ENCODE results near the gene OR52E4. TPM values are rescaled to one million over a fixed set of nuclear protein-coding genes. Genes with fewer than 3 reads are reported as not detected.

OR52E4 gene
- polyA plus RNA-seq (2013, experiment 1 of 2), result not detected
- polyA plus RNA-seq (2013, experiment 2 of 2), result not detected

DNA sequence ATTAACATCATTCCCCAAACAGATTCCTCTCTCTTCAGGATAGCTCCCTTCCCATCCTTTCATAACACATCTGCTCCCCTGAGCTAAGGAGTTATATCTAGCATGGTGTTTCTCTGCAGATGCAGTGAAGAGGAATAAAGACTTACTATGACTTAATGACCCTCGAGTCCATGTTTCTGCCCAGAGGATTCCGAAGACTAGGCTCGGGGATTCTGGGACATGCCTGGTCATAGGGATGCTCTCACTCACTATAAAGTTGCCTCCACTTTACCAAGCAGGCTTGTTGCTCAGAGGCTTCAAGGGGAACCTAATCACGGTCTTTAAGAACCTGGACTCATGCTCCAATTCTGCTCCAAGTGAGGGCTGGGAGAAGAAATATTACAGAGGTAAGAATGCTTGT lies at the start of gene OR52E4:
Gene OR52E4 (plus strand): TSS at position 301 of the 400 bp plus-strand sequence. CDS start 3,664 bp downstream, outside the sequence.
- no peak within 1 kb of the TSS for H2AK5ac ChIP-seq (ENCODE audit: low read depth, low read length)
- no peak within 1 kb of the TSS for H2BK15ac ChIP-seq (ENCODE audit: low read length)

DNA sequence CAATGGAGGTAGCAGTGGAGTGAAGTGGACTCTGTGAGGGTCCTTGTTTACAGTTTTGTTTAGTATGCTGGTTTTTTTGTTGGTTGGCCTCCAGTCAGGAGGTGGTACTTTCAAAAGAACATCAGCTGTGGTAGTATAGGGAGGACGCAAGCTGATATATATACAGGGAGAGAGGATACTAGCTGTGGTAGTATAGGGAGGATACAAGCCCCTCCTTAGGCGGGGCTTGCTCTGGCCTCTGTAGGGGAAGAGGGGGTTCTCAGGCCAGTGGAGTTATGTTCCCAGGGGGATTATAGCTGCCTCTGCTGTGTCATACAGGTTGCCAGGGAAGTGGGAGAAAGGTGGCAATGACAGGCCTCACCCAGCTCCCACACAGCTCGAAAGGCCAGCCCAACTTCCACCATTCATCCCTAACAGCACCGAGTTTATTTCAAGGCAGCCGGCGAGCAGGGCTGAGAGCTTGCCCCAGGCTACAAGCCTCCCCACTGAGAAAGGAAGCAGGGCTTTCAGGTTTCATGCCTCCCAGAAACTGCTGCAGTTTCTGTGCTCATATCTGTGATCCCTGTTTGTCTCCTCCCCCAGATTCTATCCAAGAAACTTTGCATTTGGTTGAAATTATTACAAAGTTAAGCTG lies 49.1 kb upstream of the OR52E4 start:
- Histone ChIP-seq H2BK12ac (ENCODE audit: low read length) (no peak overlapping the region), H3K4me3 (ENCODE audit: low read length in 2 of 2) (no peak overlapping the region), H3K14ac (ENCODE audit: low read length) (no peak overlapping the region), H3K4me1 (ENCODE audit: control insufficient read depth in 2 of 2, insufficient read depth in 1 of 2, low read depth in 1 of 2, low read length in 2 of 2) (no peaks in the 10 kb centered on the region), H2BK15ac (ENCODE audit: low read length) (no peak overlapping the region), H3K79me1 (ENCODE audit: low read depth, low read length) (no peaks in the 10 kb centered on the region), H3K18ac (ENCODE audit: low read length) (no peak overlapping the region), H2BK5ac (ENCODE audit: low read length) (no peak overlapping the region), H3K27ac (replicated peaks; ENCODE audit: low read length) (no peak overlapping the region), H3K23ac (ENCODE audit: low read depth, low read length, poor library complexity) (no peak overlapping the region), H4K8ac (ENCODE audit: low read depth, low read length) (no peak overlapping the region), H2AFZ (ENCODE audit: low read length) (peak overlapping the region; percentile 20), H2AK5ac (ENCODE audit: low read depth, low read length) (no peak overlapping the region), H3K9ac (ENCODE audit: low read depth, low read length, poor library complexity) (no peak overlapping the region), H2BK120ac (ENCODE audit: low read depth, low read length) (no peak overlapping the region), H3K4ac (ENCODE audit: low read length) (no peak overlapping the region), H3K27me3 (ENCODE audit: control insufficient read depth in 3 of 3, insufficient read depth in 3 of 3, low read depth in 1 of 3, low read length in 3 of 3) (no peaks in the 10 kb centered on the region), H4K91ac (ENCODE audit: low read depth, low read length, poor library complexity) (no peak overlapping the region), H3K36me3 (replicated peaks in 1 of 2; ENCODE audit: control insufficient read depth in 2 of 2, insufficient read depth in 2 of 2, low read length in 2 of 2) (no peaks in the 10 kb centered on the region), H3K9me3 (replicated peaks in 1 of 2; ENCODE audit: control insufficient read depth in 2 of 2, insufficient read depth in 1 of 2, low read depth in 1 of 2, low read length in 2 of 2) (no peaks in the 10 kb centered on the region), H3K4me2 (ENCODE audit: insufficient read depth, low read length, poor library complexity, severe bottlenecking) (no peak overlapping the region)
- DNase-seq (ENCODE audit: low spot score), result no peak
- no CpG with 5 or more reads among the region's 6 CpGs for WGBS, 2 donors (ENCODE audit: extremely low coverage in 2 of 2, insufficient read length in 2 of 2, insufficient replicate concordance in 1 of 2)

More for the DNA sequence above, at the start of gene OR52E4:
- Histone ChIP-seq H3K4me2 (ENCODE audit: insufficient read depth, low read length, poor library complexity, severe bottlenecking) (no peak within 1 kb of the TSS), H3K4me3 (ENCODE audit: low read length in 2 of 2) (no peak within 1 kb of the TSS), H3K4ac (ENCODE audit: low read length) (no peak within 1 kb of the TSS), H3K9me3 (replicated peaks in 1 of 2; ENCODE audit: control insufficient read depth in 2 of 2, insufficient read depth in 1 of 2, low read depth in 1 of 2, low read length in 2 of 2) (no peaks in the 10 kb centered on the region), H3K36me3 (replicated peaks in 1 of 2; ENCODE audit: control insufficient read depth in 2 of 2, insufficient read depth in 2 of 2, low read length in 2 of 2) (no peaks in the 10 kb centered on the region), H3K18ac (ENCODE audit: low read length) (no peak within 1 kb of the TSS), H2BK120ac (ENCODE audit: low read depth, low read length) (no peak within 1 kb of the TSS), H4K8ac (ENCODE audit: low read depth, low read length) (no peak within 1 kb of the TSS), H3K27ac (replicated peaks; ENCODE audit: low read length) (no peak within 1 kb of the TSS), H2BK12ac (ENCODE audit: low read length) (no peak within 1 kb of the TSS), H3K9ac (ENCODE audit: low read depth, low read length, poor library complexity) (no peak within 1 kb of the TSS), H3K79me1 (ENCODE audit: low read depth, low read length) (no peaks in the 10 kb centered on the region), H3K27me3 (ENCODE audit: control insufficient read depth in 3 of 3, insufficient read depth in 3 of 3, low read depth in 1 of 3, low read length in 3 of 3) (no peaks in the 10 kb centered on the region), H2BK5ac (ENCODE audit: low read length) (no peak within 1 kb of the TSS), H3K23ac (ENCODE audit: low read depth, low read length, poor library complexity) (no peak within 1 kb of the TSS), H2AFZ (ENCODE audit: low read length) (no peak within 1 kb of the TSS), H4K91ac (ENCODE audit: low read depth, low read length, poor library complexity) (no peak within 1 kb of the TSS), H3K14ac (ENCODE audit: low read length) (no peak within 1 kb of the TSS), H3K4me1 (ENCODE audit: control insufficient read depth in 2 of 2, insufficient read depth in 1 of 2, low read depth in 1 of 2, low read length in 2 of 2) (no peaks in the 10 kb centered on the region)
- WGBS, 2 donors (ENCODE audit: extremely low coverage in 2 of 2, insufficient read length in 2 of 2, insufficient replicate concordance in 1 of 2), result no CpG with 5 or more reads among the region's 4 CpGs
- no peak for DNase-seq (ENCODE audit: low spot score)

DNA sequence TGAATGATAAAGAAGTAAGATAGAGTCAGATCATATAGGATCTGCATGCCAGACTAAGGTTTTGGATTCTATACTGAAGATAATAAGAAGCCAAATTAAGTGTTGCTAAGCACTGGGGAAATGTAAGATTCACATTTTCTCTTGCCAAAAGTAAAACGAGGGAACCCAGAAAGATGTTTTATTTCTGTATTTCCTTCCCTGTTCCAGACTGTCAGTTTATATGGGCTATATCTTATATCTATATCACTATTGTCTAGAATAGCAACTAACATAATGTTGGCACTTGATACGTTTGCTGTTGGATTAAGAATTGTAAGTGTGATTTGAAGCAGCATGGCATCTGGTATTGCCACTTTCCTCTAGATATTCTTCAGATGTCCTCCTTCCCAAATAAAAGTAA lies 47.0 kb upstream of the OR52E4 start:
- no peak overlapping the region for H2BK15ac ChIP-seq (ENCODE audit: low read length)
- H3K4ac ChIP-seq (ENCODE audit: low read length), result no peak overlapping the region
- H4K8ac ChIP-seq (ENCODE audit: low read depth, low read length), result no peak overlapping the region
- H2BK5ac ChIP-seq (ENCODE audit: low read length), result no peak overlapping the region
- no peaks in the 10 kb centered on the region for H3K27me3 ChIP-seq (ENCODE audit: control insufficient read depth in 3 of 3, insufficient read depth in 3 of 3, low read depth in 1 of 3, low read length in 3 of 3)
- no peaks in the 10 kb centered on the region for H3K9me3 ChIP-seq (replicated peaks in 1 of 2; ENCODE audit: control insufficient read depth in 2 of 2, insufficient read depth in 1 of 2, low read depth in 1 of 2, low read length in 2 of 2)
- WGBS, 2 donors (ENCODE audit: extremely low coverage in 2 of 2, insufficient read length in 2 of 2, insufficient replicate concordance in 1 of 2), result no CpG with 5 or more reads among the region's 2 CpGs
- H3K4me3 ChIP-seq (ENCODE audit: low read length in 2 of 2), result no peak overlapping the region
- no peak overlapping the region for H3K14ac ChIP-seq (ENCODE audit: low read length)
- no peak overlapping the region for H3K9ac ChIP-seq (ENCODE audit: low read depth, low read length, poor library complexity)
- DNase-seq (ENCODE audit: low spot score), result no peak
- H3K27ac ChIP-seq (replicated peaks; ENCODE audit: low read length), result no peak overlapping the region
- no peak overlapping the region for H4K91ac ChIP-seq (ENCODE audit: low read depth, low read length, poor library complexity)
- H2AFZ ChIP-seq (ENCODE audit: low read length), result no peak overlapping the region
- H3K18ac ChIP-seq (ENCODE audit: low read length), result no peak overlapping the region
- H3K4me2 ChIP-seq (ENCODE audit: insufficient read depth, low read length, poor library complexity, severe bottlenecking), result no peak overlapping the region
- no peaks in the 10 kb centered on the region for H3K4me1 ChIP-seq (ENCODE audit: control insufficient read depth in 2 of 2, insufficient read depth in 1 of 2, low read depth in 1 of 2, low read length in 2 of 2)
- H2BK12ac ChIP-seq (ENCODE audit: low read length), result no peak overlapping the region
- H2AK5ac ChIP-seq (ENCODE audit: low read depth, low read length), result no peak overlapping the region
- H3K36me3 ChIP-seq (replicated peaks in 1 of 2; ENCODE audit: control insufficient read depth in 2 of 2, insufficient read depth in 2 of 2, low read length in 2 of 2), result no peaks in the 10 kb centered on the region
- no peak overlapping the region for H2BK120ac ChIP-seq (ENCODE audit: low read depth, low read length)
- no peak overlapping the region for H3K23ac ChIP-seq (ENCODE audit: low read depth, low read length, poor library complexity)
- no peaks in the 10 kb centered on the region for H3K79me1 ChIP-seq (ENCODE audit: low read depth, low read length)

DNA sequence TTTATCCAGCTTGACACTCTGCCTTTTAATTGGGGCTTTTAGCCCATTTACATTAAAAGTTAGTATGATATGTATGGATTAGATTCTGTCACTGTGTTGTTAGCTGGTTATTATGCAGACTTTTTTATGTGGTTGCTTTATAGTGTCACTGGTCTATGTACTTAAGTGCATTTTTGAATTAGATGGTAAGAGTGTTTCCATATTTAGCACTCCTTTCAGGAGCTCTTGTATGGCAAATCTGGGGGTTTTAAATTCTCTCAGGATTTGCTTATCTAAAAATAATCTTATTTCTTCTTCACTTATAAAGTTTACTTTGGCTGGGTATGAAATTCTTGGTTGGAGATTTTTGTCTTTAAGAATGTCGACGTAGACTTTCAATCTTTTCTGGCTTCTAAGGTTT lies 42.7 kb upstream of the OR52E4 start:
- Histone ChIP-seq H3K23ac (ENCODE audit: low read depth, low read length, poor library complexity) (no peak overlapping the region), H3K79me1 (ENCODE audit: low read depth, low read length) (no peaks in the 10 kb centered on the region), H3K9me3 (replicated peaks in 1 of 2; ENCODE audit: control insufficient read depth in 2 of 2, insufficient read depth in 1 of 2, low read depth in 1 of 2, low read length in 2 of 2) (no peaks in the 10 kb centered on the region), H3K4ac (ENCODE audit: low read length) (no peak overlapping the region), H4K8ac (ENCODE audit: low read depth, low read length) (no peak overlapping the region), H3K27me3 (ENCODE audit: control insufficient read depth in 3 of 3, insufficient read depth in 3 of 3, low read depth in 1 of 3, low read length in 3 of 3) (no peaks in the 10 kb centered on the region), H3K36me3 (replicated peaks in 1 of 2; ENCODE audit: control insufficient read depth in 2 of 2, insufficient read depth in 2 of 2, low read length in 2 of 2) (no peaks in the 10 kb centered on the region), H3K4me2 (ENCODE audit: insufficient read depth, low read length, poor library complexity, severe bottlenecking) (no peak overlapping the region), H3K9ac (ENCODE audit: low read depth, low read length, poor library complexity) (no peak overlapping the region), H3K4me3 (ENCODE audit: low read length in 2 of 2) (no peak overlapping the region), H2AK5ac (ENCODE audit: low read depth, low read length) (no peak overlapping the region), H4K91ac (ENCODE audit: low read depth, low read length, poor library complexity) (no peak overlapping the region), H3K14ac (ENCODE audit: low read length) (no peak overlapping the region), H2BK5ac (ENCODE audit: low read length) (no peak overlapping the region), H2BK15ac (ENCODE audit: low read length) (no peak overlapping the region), H3K4me1 (ENCODE audit: control insufficient read depth in 2 of 2, insufficient read depth in 1 of 2, low read depth in 1 of 2, low read length in 2 of 2) (no peaks in the 10 kb centered on the region), H2AFZ (ENCODE audit: low read length) (no peak overlapping the region), H2BK120ac (ENCODE audit: low read depth, low read length) (no peak overlapping the region), H3K27ac (replicated peaks; ENCODE audit: low read length) (no peak overlapping the region), H3K18ac (ENCODE audit: low read length) (no peak overlapping the region), H2BK12ac (ENCODE audit: low read length) (no peak overlapping the region)
- no CpG with 5 or more reads among the region's 2 CpGs for WGBS, 2 donors (ENCODE audit: extremely low coverage in 2 of 2, insufficient read length in 2 of 2, insufficient replicate concordance in 1 of 2)
- DNase-seq (ENCODE audit: low spot score), result no peak
